HG03064 (cell line): Measurements from ENCODE around the gene HNRNPUL1.

Experiments
- ATAC-seq: cut with Tn5 transposase; IDR thresholded peaks from one replicate; pipeline ENCODE4 v1.9.1; 2021; ENCODE audit warnings: low read depth; ENCODE audit not compliant: unreplicated experiment

HNRNPUL1 gene

GRCh38 chr19:41351339-41352245 is 87.4 kb downstream of the HNRNPUL1 start:
- no peak for ATAC-seq

- no peak for ATAC-seq
Measured at GRCh38 chr19:41352279-41352608, 88.1 kb downstream of the HNRNPUL1 start.

DNA sequence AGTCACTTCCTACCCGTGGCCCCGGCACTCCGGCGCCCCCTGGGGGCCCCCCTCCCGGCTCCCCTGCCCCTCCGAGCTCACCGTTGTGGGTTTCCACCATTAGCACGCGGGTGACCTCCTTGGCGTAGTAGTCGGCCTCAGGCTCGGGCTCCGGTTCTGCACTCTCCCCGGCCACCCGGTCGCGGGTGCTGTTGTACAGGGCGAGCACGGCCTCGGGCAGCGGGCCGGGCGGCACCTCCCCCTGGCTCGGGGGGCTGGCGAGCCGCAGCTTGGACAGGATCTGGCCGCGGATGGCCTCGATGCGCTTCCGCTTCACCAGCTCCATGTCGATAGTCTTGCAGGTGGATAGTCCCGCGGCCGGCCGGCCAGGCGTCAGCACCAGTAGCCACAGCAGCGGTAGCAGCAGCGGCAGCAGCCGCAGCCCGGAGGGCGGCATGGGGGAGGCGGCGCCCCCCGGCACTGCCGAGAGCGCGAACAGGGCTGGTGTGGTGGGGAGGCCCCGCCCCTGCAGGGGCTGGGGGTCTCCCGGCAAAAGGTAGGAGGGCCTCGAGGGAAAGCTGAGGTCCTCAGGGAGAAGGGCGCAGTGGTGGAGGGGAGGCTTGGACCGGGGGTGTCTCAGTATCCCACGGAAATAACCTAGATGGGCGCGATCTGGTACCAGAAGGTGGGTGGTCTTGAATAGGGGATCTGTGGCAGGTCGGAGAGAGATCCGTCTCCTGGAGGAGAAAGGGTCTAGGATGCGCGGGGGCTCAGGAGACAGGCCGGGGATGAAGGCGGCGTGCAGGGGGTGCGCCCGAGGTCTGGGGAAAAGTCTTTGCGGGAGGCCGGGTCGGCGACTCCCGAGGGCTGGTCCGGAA is 88.7 kb downstream of the HNRNPUL1 start:
- no peak for ATAC-seq

DNA sequence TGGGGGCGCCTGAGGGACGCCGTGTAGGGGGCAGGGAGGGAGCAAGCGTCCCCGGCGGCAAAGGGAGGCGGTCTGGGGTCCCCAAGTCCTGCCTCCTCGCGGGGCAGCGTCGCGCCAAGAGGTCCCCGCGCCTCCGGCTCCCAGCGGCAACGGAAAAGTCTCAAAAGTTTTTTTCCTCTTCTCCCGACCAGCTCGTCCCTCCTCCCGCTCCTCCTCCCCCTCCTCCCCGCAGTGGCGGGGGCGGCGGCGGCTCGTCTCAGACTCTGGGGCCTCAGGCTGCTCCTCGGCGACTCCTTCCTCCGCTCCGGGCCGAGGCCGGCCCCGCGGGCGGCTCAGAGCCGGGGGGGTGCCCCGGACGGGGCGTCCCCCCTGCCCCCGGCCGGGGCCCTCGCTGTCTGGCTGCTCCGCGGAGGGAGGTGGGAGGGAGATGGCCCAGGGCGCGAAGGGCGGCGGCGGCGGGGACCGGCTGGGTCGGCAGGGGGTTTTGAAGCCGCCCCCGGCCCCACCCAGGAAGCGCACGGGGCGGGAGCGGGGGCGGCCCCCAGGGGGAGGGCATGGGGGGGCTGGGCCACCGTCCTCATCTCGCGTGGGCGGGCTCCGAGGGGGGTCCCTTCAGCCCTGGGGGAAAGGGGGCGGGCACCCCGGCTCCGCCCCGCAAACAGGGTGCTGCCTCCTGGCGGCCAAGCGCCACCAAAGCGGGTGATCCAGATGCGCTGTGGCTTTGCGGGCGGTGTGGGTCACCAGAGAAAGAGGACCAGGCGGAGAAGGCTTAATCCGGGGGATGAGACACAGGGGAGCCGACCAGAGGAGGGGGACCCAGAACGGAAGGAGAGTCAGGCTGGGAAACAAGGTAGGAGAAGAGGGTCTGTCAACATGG is 89.5 kb downstream of the HNRNPUL1 start, which contains the start of gene TGFB1:
TSS of gene TGFB1 (minus strand) at position 457 of the 877 bp plus-strand sequence. CDS start 878 bp downstream, outside the sequence.
- no peak for ATAC-seq

GRCh38 chr19:41354343-41354953 is 90.3 kb downstream of the HNRNPUL1 start:
- ATAC-seq = no peak

DNA sequence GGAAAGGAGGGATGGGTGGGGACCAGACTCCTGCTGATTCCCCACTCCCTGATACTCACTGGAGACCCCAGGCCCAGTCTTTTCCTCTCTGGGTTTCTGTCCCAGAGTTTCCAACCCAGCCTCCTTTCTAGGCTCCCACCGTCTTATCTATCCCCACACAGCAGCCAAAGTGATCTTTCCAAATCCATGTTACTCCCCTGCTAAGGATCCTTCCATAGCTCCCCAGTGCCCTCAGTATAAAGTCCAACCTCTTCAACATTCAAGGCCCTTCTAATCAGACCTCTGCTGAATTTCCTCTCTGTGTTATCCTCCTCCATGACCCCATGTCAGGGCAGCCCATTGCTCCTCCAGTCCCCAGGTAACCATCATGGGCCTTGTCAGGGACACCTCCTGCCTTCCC is 90.9 kb downstream of the HNRNPUL1 start:
- no peak for ATAC-seq

GRCh38 chr19:41355802-41356201 is 91.6 kb downstream of the HNRNPUL1 start:
- no peak for ATAC-seq

DNA sequence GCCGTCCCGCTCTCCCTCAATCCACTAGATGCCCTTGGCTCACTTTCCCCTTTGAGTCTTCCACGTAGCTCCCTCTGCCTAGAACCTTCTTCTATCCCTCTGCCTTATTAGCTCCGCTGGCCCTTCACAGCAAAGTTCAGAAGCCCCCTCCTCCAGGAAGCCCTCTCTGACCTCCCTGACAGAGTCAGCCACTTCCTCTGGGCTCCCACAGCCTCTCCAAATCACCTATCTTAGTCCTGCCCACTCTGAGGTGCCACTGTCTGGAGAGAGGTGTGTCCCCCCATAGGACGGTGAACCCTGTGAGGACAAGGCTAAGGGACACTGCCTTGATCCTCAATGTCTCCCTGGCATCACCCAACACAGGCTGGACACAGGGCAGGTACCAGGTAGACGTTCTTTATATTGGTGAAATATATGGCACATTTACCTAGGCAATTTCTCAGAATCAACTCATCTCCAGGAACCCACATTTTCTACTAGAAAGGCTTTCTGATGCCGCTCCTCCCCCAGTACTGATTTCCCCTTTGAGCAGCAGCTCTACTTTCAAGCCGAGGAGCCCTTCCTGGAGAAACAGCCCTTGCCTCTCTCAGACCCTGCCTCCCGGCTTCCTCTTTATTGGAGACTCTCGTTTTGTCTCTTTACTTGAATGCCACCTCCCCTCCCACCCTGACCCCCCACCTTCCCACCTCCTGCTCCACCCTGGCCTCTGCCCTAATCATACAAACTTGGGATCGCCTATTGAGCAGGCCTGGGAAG is 93.0 kb downstream of the HNRNPUL1 start:
- no peak for ATAC-seq
